Measurements from ENCODE around the gene NPPA. TPM values are rescaled to one million over a fixed set of nuclear protein-coding genes. Genes with fewer than 3 reads are reported as not detected.

NPPA gene
- total RNA-seq, 1 donor from 2014 or later = not detected

DNA sequence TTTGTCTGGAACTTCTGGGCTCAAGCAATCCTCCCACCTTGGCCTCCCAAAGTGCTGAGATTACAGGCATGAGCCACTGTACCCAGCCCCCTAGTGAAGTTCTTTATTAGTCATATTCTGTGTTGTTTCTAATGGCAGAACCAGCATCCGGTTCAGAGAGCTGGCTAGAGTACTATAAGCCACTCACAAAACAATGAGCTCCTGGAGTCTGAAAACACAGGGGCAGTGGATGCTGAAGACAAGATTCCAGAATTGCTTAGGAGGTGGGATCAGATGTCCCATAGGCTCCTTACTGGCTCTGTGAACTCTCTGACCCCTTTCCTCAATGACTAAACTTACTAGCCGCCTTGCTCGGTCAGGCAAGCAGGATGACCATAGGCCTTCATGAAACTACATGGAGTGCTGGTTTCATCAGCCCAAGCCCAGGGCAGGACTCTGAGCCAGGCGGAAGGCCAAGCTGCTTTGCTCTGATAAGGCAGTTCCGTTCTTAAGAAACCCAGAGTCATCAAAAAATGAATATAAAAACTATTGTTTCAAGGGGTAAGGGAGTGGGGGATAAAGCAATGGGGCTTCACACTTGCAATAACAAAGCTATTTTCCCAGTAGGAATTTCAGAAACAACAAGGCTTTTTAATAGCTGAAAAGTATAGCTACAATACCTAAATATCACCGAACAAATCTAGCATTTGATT lies 49.9 kb downstream of the NPPA start:
- Histone ChIP-seq H3K79me2 (ENCODE audit: low read depth) (no peaks in the 10 kb centered on the region), H3K4me3 (no peak overlapping the region), H3K4me2 (no peak overlapping the region), H3F3A (ENCODE audit: low read depth) (peaks cover 5% of the 10 kb centered on the region), H3K36me3 (no peaks in the 10 kb centered on the region), H4K20me1 (ENCODE audit: low read depth) (peaks cover under 1% of the 10 kb centered on the region), H3K9me3 (ENCODE audit: low read depth) (no peaks in the 10 kb centered on the region), H3K27ac (no peak overlapping the region), H3K9ac (no peak overlapping the region), H3K27me3 (no peaks in the 10 kb centered on the region), H3K4me1 (peaks cover 7% of the 10 kb centered on the region), H2AFZ (replicated peaks) (no peak overlapping the region)
- Mint-ChIP-seq H3K9me3 (no peaks in the 10 kb centered on the region), H3K4me3 (no peak overlapping the region), H3K27me3 (ENCODE audit: insufficient read depth, low read depth) (peaks cover 6% of the 10 kb centered on the region), H3K36me3 (peaks cover 14% of the 10 kb centered on the region), H3K27ac (no peak overlapping the region), H3K4me1 (peaks cover 13% of the 10 kb centered on the region)
- DNase-seq (ENCODE audit: low spot score) = no peak
- TF ChIP-seq, protein P1, sequence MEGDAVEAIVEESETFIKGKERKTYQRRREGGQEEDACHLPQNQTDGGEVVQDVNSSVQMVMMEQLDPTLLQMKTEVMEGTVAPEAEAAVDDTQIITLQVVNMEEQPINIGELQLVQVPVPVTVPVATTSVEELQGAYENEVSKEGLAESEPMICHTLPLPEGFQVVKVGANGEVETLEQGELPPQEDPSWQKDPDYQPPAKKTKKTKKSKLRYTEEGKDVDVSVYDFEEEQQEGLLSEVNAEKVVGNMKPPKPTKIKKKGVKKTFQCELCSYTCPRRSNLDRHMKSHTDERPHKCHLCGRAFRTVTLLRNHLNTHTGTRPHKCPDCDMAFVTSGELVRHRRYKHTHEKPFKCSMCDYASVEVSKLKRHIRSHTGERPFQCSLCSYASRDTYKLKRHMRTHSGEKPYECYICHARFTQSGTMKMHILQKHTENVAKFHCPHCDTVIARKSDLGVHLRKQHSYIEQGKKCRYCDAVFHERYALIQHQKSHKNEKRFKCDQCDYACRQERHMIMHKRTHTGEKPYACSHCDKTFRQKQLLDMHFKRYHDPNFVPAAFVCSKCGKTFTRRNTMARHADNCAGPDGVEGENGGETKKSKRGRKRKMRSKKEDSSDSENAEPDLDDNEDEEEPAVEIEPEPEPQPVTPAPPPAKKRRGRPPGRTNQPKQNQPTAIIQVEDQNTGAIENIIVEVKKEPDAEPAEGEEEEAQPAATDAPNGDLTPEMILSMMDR (IDR thresholded peaks at IDR 0.05) = no peak
- TF ChIP-seq EZH2 (IDR thresholded peaks at IDR 0.05) (no peak), EZH2phosphoT487 (IDR thresholded peaks at IDR 0.05) (no peak)

GRCh38 chr1:11796036-11796828 lies 51.4 kb downstream of the NPPA start:
- H3K4me3 Mint-ChIP-seq = no peak overlapping the region

More at GRCh38 chr1:11796036-11796828, 51.4 kb downstream of the NPPA start:
- Mint-ChIP-seq H3K27ac (peak overlapping the region; percentile 33), H3K27me3 (ENCODE audit: insufficient read depth, low read depth) (peaks cover 6% of the 10 kb centered on the region), H3K9me3 (no peaks in the 10 kb centered on the region), H3K36me3 (peaks cover 16% of the 10 kb centered on the region), H3K4me1 (peaks cover 1% of the 10 kb centered on the region)
- Histone ChIP-seq H3K4me1 (no peaks in the 10 kb centered on the region), H3K9ac (no peak overlapping the region), H2AFZ (replicated peaks) (no peak overlapping the region), H3K79me2 (ENCODE audit: low read depth) (no peaks in the 10 kb centered on the region), H3K4me2 (no peak overlapping the region), H3K4me3 (no peak overlapping the region), H3K27me3 (no peaks in the 10 kb centered on the region), H3K27ac (no peak overlapping the region), H4K20me1 (ENCODE audit: low read depth) (no peaks in the 10 kb centered on the region), H3F3A (ENCODE audit: low read depth) (no peaks in the 10 kb centered on the region), H3K9me3 (ENCODE audit: low read depth) (no peaks in the 10 kb centered on the region), H3K36me3 (no peaks in the 10 kb centered on the region)
- TF ChIP-seq, protein P1 (IDR thresholded peaks at IDR 0.05) = no peak
- no peak for TF ChIP-seq EZH2phosphoT487 (IDR thresholded peaks at IDR 0.05)
- no peak for TF ChIP-seq EZH2 (IDR thresholded peaks at IDR 0.05)
- DNase-seq (ENCODE audit: low spot score) = no peak

Small RNA genes within 50 kb of the gene (small RNA-seq; reads per million reads assigned to genes)
- gene RF02156 (not detected), gene RF02157 (not detected), gene RF02158 (not detected)

Other genes starting within 250 kb of the NPPA start
- gene FBXO2, start 193.4 kb downstream of the NPPA start, total RNA-seq (ENCODE audit: low replicate concordance) = 0.56 and 7.3 TPM in 2 replicates
- 5.3 and 18.2 TPM in 2 replicates for gene FBXO44, start 192.9 kb downstream of the NPPA start, total RNA-seq (ENCODE audit: low replicate concordance)
- gene FBXO6, start 183.6 kb downstream of the NPPA start, total RNA-seq (ENCODE audit: low replicate concordance) = 1.2 and 1.7 TPM in 2 replicates
- gene MAD2L2, start 166.6 kb downstream of the NPPA start, total RNA-seq (ENCODE audit: low replicate concordance) = 108 and 164 TPM in 2 replicates
- 27.1 and 31.3 TPM in 2 replicates for gene DRAXIN, start 156.1 kb downstream of the NPPA start, total RNA-seq (ENCODE audit: low replicate concordance)
- 12.4 and 67.7 TPM in 2 replicates for gene AGTRAP, start 111.6 kb downstream of the NPPA start, total RNA-seq (ENCODE audit: low replicate concordance)
- 0.22 TPM in 1 of 2 replicates, not detected in the other for gene C1orf167, start 85.6 kb downstream of the NPPA start, total RNA-seq (ENCODE audit: low replicate concordance)
- 7.0 and 14.3 TPM in 2 replicates for gene MTHFR, start 41.8 kb downstream of the NPPA start, total RNA-seq (ENCODE audit: low replicate concordance)
- 10.3 and 15.6 TPM in 2 replicates for gene CLCN6, start 41.6 kb downstream of the NPPA start, total RNA-seq (ENCODE audit: low replicate concordance)
- not detected in 2 replicates for gene NPPB, start 11.2 kb upstream of the NPPA start, total RNA-seq (ENCODE audit: low replicate concordance)
- 17.3 and 51.9 TPM in 2 replicates for gene KIAA2013, start 78.6 kb upstream of the NPPA start, total RNA-seq (ENCODE audit: low replicate concordance)
- 27.2 and 73.5 TPM in 2 replicates for gene PLOD1, start 86.9 kb upstream of the NPPA start, total RNA-seq (ENCODE audit: low replicate concordance)
- gene MFN2, start 132.7 kb upstream of the NPPA start, total RNA-seq (ENCODE audit: low replicate concordance) = 29.6 and 41.9 TPM in 2 replicates
- 26.3 and 83.4 TPM in 2 replicates for gene MIIP, start 171.7 kb upstream of the NPPA start, total RNA-seq (ENCODE audit: low replicate concordance)
- not detected in 2 replicates for gene TNFRSF8, start 215.5 kb upstream of the NPPA start, total RNA-seq (ENCODE audit: low replicate concordance)